Activated gamma-delta T cell treated with Interleukin-2 at 50 U/mL for 16 hours (primary cell): ENCODE measurements around the gene DCAF17.
"Not testable (repeated sequence)": the region's sequence is repeated elsewhere in the genome, so short reads cannot be mapped to it uniquely, and the experiment has no call there.

Experiments
- DNase-seq: peaks from one replicate; pipeline ENCODE4 v3.0.0-alpha.2; 2020

The DCAF17 gene

GRCh38 chr2:171411214-171411613, 22.8 kb upstream of the DCAF17 start:
- DNase-seq: no peak

- no peak for DNase-seq
Measured at GRCh38 chr2:171411791-171412483, 22.1 kb upstream of the DCAF17 start.

GRCh38 chr2:171412571-171413175, 21.4 kb upstream of the DCAF17 start:
- DNase-seq: no peak

- DNase-seq: not testable (repeated sequence)
Measured at GRCh38 chr2:171414645-171415044, 19.4 kb upstream of the DCAF17 start.

GRCh38 chr2:171416009-171416926, 17.8 kb upstream of the DCAF17 start:
- peak; percentile 71 for DNase-seq

GRCh38 chr2:171419333-171419732, 14.7 kb upstream of the DCAF17 start:
- no peak for DNase-seq

- no peak for DNase-seq
Measured at GRCh38 chr2:171420728-171421563, 13.1 kb upstream of the DCAF17 start.

- not testable (repeated sequence) for DNase-seq
Measured at GRCh38 chr2:171422710-171423495, 11.1 kb upstream of the DCAF17 start.

GRCh38 chr2:171430516-171431410, 3.3 kb upstream of the DCAF17 start:
- DNase-seq: no peak

GRCh38 chr2:171431677-171432167, 2.3 kb upstream of the DCAF17 start:
- no peak for DNase-seq

- no peak for DNase-seq
Measured at GRCh38 chr2:171432206-171432968, 1.6 kb upstream of the DCAF17 start.

GRCh38 chr2:171432969-171433762, 860 bp upstream of the DCAF17 start:
- DNase-seq: no peak

- no peak for DNase-seq
Measured at GRCh38 chr2:171433763-171434012, 338 bp upstream of the DCAF17 start, which contains the start of gene METTL8. METTL8 (minus strand) TSS chr2:171433990; CDS start chr2:171392185, 41,805 bp downstream.

GRCh38 chr2:171436307-171436706, 2.3 kb downstream of the DCAF17 start:
- DNase-seq: no peak

GRCh38 chr2:171441470-171441869, 7.4 kb downstream of the DCAF17 start:
- no peak for DNase-seq

- no peak for DNase-seq
Measured at GRCh38 chr2:171447675-171448074, 13.6 kb downstream of the DCAF17 start.

- DNase-seq: no peak
Measured at GRCh38 chr2:171451074-171451473, 17.0 kb downstream of the DCAF17 start.

- no peak for DNase-seq
Measured at GRCh38 chr2:171452773-171453172, 18.7 kb downstream of the DCAF17 start.

- no peak for DNase-seq
Measured at GRCh38 chr2:171459498-171459897, 25.5 kb downstream of the DCAF17 start.
